Measurements from ENCODE around the gene COL6A1. TPM values are rescaled to one million over a fixed set of nuclear protein-coding genes. Genes with fewer than 3 reads are reported as not detected.

Gene COL6A1
- total RNA-seq, 1 donor from 2014 or later: 137 TPM

GRCh38 chr21:45947296-45947695, 34.3 kb upstream of the COL6A1 start:
- DNase-seq (ENCODE audit: low spot score, unreplicated experiment): no peak
- Mint-ChIP-seq H3K9me3 (ENCODE audit: low read depth) (no peaks in the 10 kb centered on the region), H3K27ac (no peak overlapping the region), H3K27me3 (peaks cover 9% of the 10 kb centered on the region), H3K36me3 (ENCODE audit: insufficient read depth) (no peaks in the 10 kb centered on the region), H3K4me3 (ENCODE audit: low read depth) (no peak overlapping the region), H3K4me1 (ENCODE audit: low read depth) (no peaks in the 10 kb centered on the region)
- no peak for TF ChIP-seq CTCF (IDR thresholded peaks at IDR 0.05; ENCODE audit: unreplicated experiment)

- peaks cover 9% of the 10 kb centered on the region for H3K27me3 Mint-ChIP-seq
- DNase-seq (ENCODE audit: low spot score, unreplicated experiment): no peak
- no peaks in the 10 kb centered on the region for H3K4me1 Mint-ChIP-seq (ENCODE audit: low read depth)
- TF ChIP-seq CTCF (IDR thresholded peaks at IDR 0.05; ENCODE audit: unreplicated experiment): no peak
- no peaks in the 10 kb centered on the region for H3K36me3 Mint-ChIP-seq (ENCODE audit: insufficient read depth)
- no peak overlapping the region for H3K4me3 Mint-ChIP-seq (ENCODE audit: low read depth)
- H3K9me3 Mint-ChIP-seq (ENCODE audit: low read depth): peaks cover 1% of the 10 kb centered on the region
- no peak overlapping the region for H3K27ac Mint-ChIP-seq
These were observed 33.8 kb upstream of the COL6A1 start for GRCh38 chr21:45947716-45948255.

GRCh38 chr21:45948576-45949141, 32.9 kb upstream of the COL6A1 start:
- peaks cover 9% of the 10 kb centered on the region for H3K27me3 Mint-ChIP-seq
- peak overlapping the region; percentile 59 for H3K27ac Mint-ChIP-seq
- TF ChIP-seq CTCF (IDR thresholded peaks at IDR 0.05; ENCODE audit: unreplicated experiment): no peak
- H3K4me3 Mint-ChIP-seq (ENCODE audit: low read depth): no peak overlapping the region
- DNase-seq (ENCODE audit: low spot score, unreplicated experiment): no peak
- H3K9me3 Mint-ChIP-seq (ENCODE audit: low read depth): peaks cover 4% of the 10 kb centered on the region
- no peaks in the 10 kb centered on the region for H3K36me3 Mint-ChIP-seq (ENCODE audit: insufficient read depth)
- H3K4me1 Mint-ChIP-seq (ENCODE audit: low read depth): peaks cover 4% of the 10 kb centered on the region

GRCh38 chr21:45949928-45950739, 31.4 kb upstream of the COL6A1 start:
- Mint-ChIP-seq H3K27ac (no peak overlapping the region), H3K4me3 (ENCODE audit: low read depth) (no peak overlapping the region), H3K27me3 (peaks cover 9% of the 10 kb centered on the region), H3K36me3 (ENCODE audit: insufficient read depth) (no peaks in the 10 kb centered on the region), H3K9me3 (ENCODE audit: low read depth) (peaks cover 4% of the 10 kb centered on the region), H3K4me1 (ENCODE audit: low read depth) (peaks cover 4% of the 10 kb centered on the region)
- TF ChIP-seq CTCF (IDR thresholded peaks at IDR 0.05; ENCODE audit: unreplicated experiment): no peak
- no peak for DNase-seq (ENCODE audit: low spot score, unreplicated experiment)

- no peak overlapping the region for H3K4me3 Mint-ChIP-seq (ENCODE audit: low read depth)
- no peaks in the 10 kb centered on the region for H3K36me3 Mint-ChIP-seq (ENCODE audit: insufficient read depth)
- no peak for DNase-seq (ENCODE audit: low spot score, unreplicated experiment)
- H3K4me1 Mint-ChIP-seq (ENCODE audit: low read depth): peaks cover 4% of the 10 kb centered on the region
- no peak for TF ChIP-seq CTCF (IDR thresholded peaks at IDR 0.05; ENCODE audit: unreplicated experiment)
- H3K9me3 Mint-ChIP-seq (ENCODE audit: low read depth): peaks cover 4% of the 10 kb centered on the region
- H3K27me3 Mint-ChIP-seq: peaks cover 9% of the 10 kb centered on the region
- no peak overlapping the region for H3K27ac Mint-ChIP-seq
These were observed 30.6 kb upstream of the COL6A1 start for GRCh38 chr21:45950740-45951515.
